H1 (cell line): ENCODE results near the gene SLC28A2. TPM values are rescaled to one million over a fixed set of nuclear protein-coding genes. Genes with fewer than 3 reads are reported as not detected.
"Not testable (repeated sequence)": the region's sequence is repeated elsewhere in the genome, so short reads cannot be mapped to it uniquely, and the experiment has no call there.

Experiments used
- CTCF ChIA-PET: fragments of 300-600 bp; sonication (Branson Sonifier 250); formaldehyde crosslinking; loops from one replicate; lab custom pipeline; 2021; ENCODE audit not compliant: partially characterized antibody; lab: Charles Lee
- POLR2A ChIA-PET: fragments of 300-600 bp; sonication (Branson Sonifier 250); formaldehyde crosslinking; loops from one replicate; lab custom pipeline; 2021; ENCODE audit warnings: inconsistent platforms; ENCODE audit not compliant: partially characterized antibody; lab: Charles Lee
- DNase-seq, 2 experiments: peaks; one replicate each; pipeline versions ENCODE4 v3.0.0 to v3.0.0-alpha.2; 2010 to 2022; ENCODE audit warnings: low spot score in 2 of 2, low read depth in 1 of 2, mixed read lengths in 1 of 2
- FAIRE-seq: peaks from 2 replicates; lab custom pipeline; 2011; peaks lifted over from hg19 to GRCh38; lab: Jason Lieb, UNC
- H2AFZ ChIP-seq: 2 replicates; pipeline ENCODE4 v1.8.1; 2012; ENCODE audit warnings: low read length, inconsistent platforms
- H2AK5ac ChIP-seq: 2 replicates; pipeline ENCODE4 v1.6.1; 2013; ENCODE audit warnings: low read depth, low read length
- H2BK120ac ChIP-seq: replicated peaks from 2 replicates; pipeline ENCODE3; 2013; ENCODE audit warnings: low read depth, low read length, inconsistent platforms
- H2BK12ac ChIP-seq: 2 replicates; pipeline ENCODE4 v1.6.1; 2013; ENCODE audit warnings: low read depth, low read length
- H2BK15ac ChIP-seq: 2 replicates; pipeline ENCODE4 v1.6.1; 2013; ENCODE audit warnings: low read length
- H2BK20ac ChIP-seq: 2 replicates; pipeline ENCODE4 v1.6.1; 2013; ENCODE audit warnings: low read length
- H2BK5ac ChIP-seq: 2 replicates; pipeline ENCODE4 v1.6.1; 2013; ENCODE audit warnings: low read depth, low read length
- H3K14ac ChIP-seq: 2 replicates; pipeline ENCODE4 v1.6.1; 2013; ENCODE audit warnings: inconsistent platforms; ENCODE audit not compliant: insufficient read length
- H3K18ac ChIP-seq: 2 replicates; pipeline ENCODE4 v1.6.1; 2013; ENCODE audit warnings: low read length; ENCODE audit errors: extremely low read depth
- H3K23ac ChIP-seq: 2 replicates; pipeline ENCODE4 v1.6.1; 2013; ENCODE audit warnings: inconsistent platforms; ENCODE audit not compliant: insufficient read length
- H3K23me2 ChIP-seq: 2 replicates; pipeline ENCODE4 v1.6.1; 2013; ENCODE audit warnings: low read depth, low read length
- H3K27ac ChIP-seq: 2 replicates; pipeline ENCODE4 v1.6.1; 2011; ENCODE audit warnings: low read depth, low read length, inconsistent platforms
- H3K27me3 ChIP-seq, 4 experiments: replicated peaks in 1 of 4; 1 replicate in 1 of 4; 2 replicates in 3 of 4; pipeline versions ENCODE4 v1.6.1 to v1.8.1; 2011 to 2013; ENCODE audit warnings: low read length in 3 of 4, mild to moderate bottlenecking in 3 of 4, inconsistent platforms in 2 of 4, mixed read lengths in 2 of 4, moderate library complexity in 1 of 4; ENCODE audit not compliant: control insufficient read depth in 3 of 4, insufficient read depth in 3 of 4; ENCODE audit errors: extremely low read depth in 1 of 4
- H3K36me3 ChIP-seq, 4 experiments: 2 replicates each; pipeline versions ENCODE4 v1.6.1 to v1.8.1; 2011 to 2013; ENCODE audit warnings: mild to moderate bottlenecking in 4 of 4, low read length in 3 of 4, moderate library complexity in 2 of 4, control low read depth in 1 of 4, inconsistent platforms in 1 of 4; ENCODE audit not compliant: insufficient read depth in 4 of 4, control insufficient read depth in 2 of 4
- H3K4ac ChIP-seq: replicated peaks from 2 replicates; pipeline ENCODE3; 2013; ENCODE audit warnings: low read length, low read depth, mixed read lengths, inconsistent platforms; ENCODE audit not compliant: insufficient read length
- H3K4me1 ChIP-seq, 4 experiments: replicated peaks in 1 of 4; 1 replicate in 1 of 4; 2 replicates in 3 of 4; pipeline versions ENCODE4 v1.6.1 to v1.8.1; 2011 to 2013; ENCODE audit warnings: low read length in 3 of 4, inconsistent platforms in 2 of 4, mixed read lengths in 1 of 4; ENCODE audit not compliant: insufficient read depth in 4 of 4, control insufficient read depth in 3 of 4
- H3K4me2 ChIP-seq, 2 experiments: 2 replicates each; pipeline versions ENCODE4 v1.6.1 to v1.8.1; 2011 to 2013; ENCODE audit warnings: low read depth in 2 of 2, low read length in 2 of 2, control low read depth in 1 of 2, inconsistent platforms in 1 of 2, mild to moderate bottlenecking in 1 of 2; ENCODE audit not compliant: insufficient read depth in 1 of 2
- H3K4me3 ChIP-seq, 4 experiments: fragments of 200-600, 300-600 bp in 1 of 4; sonication (generic), shearing (Covaris generic), sonication (Bioruptor Twin) in 1 of 4; 2 replicates each; pipeline versions ENCODE4 v1.5.1 to v1.8.1; 2011 to 2016; ENCODE audit warnings: low read length in 4 of 4, low read depth in 3 of 4, control low read depth in 2 of 4, inconsistent platforms in 2 of 4, mild to moderate bottlenecking in 2 of 4, mixed read lengths in 1 of 4, moderate library complexity in 1 of 4; ENCODE audit not compliant: insufficient read depth in 2 of 4; ENCODE audit errors: extremely low read depth in 1 of 4
- H3K56ac ChIP-seq: replicated peaks from 2 replicates; pipeline ENCODE3; 2013; ENCODE audit warnings: low read depth, mild to moderate bottlenecking, mixed read lengths, low read length, inconsistent platforms; ENCODE audit not compliant: insufficient read length
- H3K79me1 ChIP-seq: 2 replicates; pipeline ENCODE4 v1.6.1; 2013; ENCODE audit warnings: low read depth, low read length, control low read depth
- H3K79me2 ChIP-seq, 2 experiments: 2 replicates each; pipeline versions ENCODE4 v1.6.1 to v1.8.1; 2012 to 2013; ENCODE audit warnings: low read length in 2 of 2, mild to moderate bottlenecking in 2 of 2, inconsistent platforms in 1 of 2; ENCODE audit not compliant: insufficient read depth in 2 of 2, control insufficient read depth in 1 of 2
- H3K9ac ChIP-seq, 4 experiments: replicated peaks in 1 of 4; 1 replicate in 1 of 4; 2 replicates in 3 of 4; pipeline versions ENCODE4 v1.6.1 to v1.8.1; 2011 to 2013; ENCODE audit warnings: low read depth in 3 of 4, low read length in 3 of 4, control low read depth in 2 of 4, mild to moderate bottlenecking in 2 of 4, moderate library complexity in 2 of 4, inconsistent platforms in 1 of 4; ENCODE audit errors: extremely low read depth in 1 of 4
- H3K9me3 ChIP-seq, 2 experiments: 2 replicates each; pipeline versions ENCODE4 v1.6.1 to v1.8.1; 2012 to 2013; ENCODE audit warnings: mild to moderate bottlenecking in 2 of 2, moderate library complexity in 2 of 2, control low read depth in 1 of 2, inconsistent platforms in 1 of 2, low read depth in 1 of 2, low read length in 1 of 2, mixed read lengths in 1 of 2; ENCODE audit not compliant: insufficient read depth in 2 of 2
- H4K20me1 ChIP-seq, 2 experiments: replicated peaks in 1 of 2; 2 replicates each; pipeline versions ENCODE3 to v1.8.1; 2011 to 2013; ENCODE audit warnings: inconsistent platforms in 2 of 2, low read length in 2 of 2, mild to moderate bottlenecking in 1 of 2; ENCODE audit not compliant: insufficient read depth in 2 of 2, control insufficient read depth in 1 of 2
- H4K5ac ChIP-seq: 2 replicates; pipeline ENCODE4 v1.6.1; 2013; ENCODE audit warnings: low read length, low read depth, mixed read lengths, inconsistent platforms; ENCODE audit not compliant: insufficient read length
- H4K8ac ChIP-seq: 2 replicates; pipeline ENCODE4 v1.8.0; 2013; ENCODE audit warnings: mild to moderate bottlenecking, moderate library complexity, low read length, inconsistent platforms; ENCODE audit not compliant: insufficient read depth; ENCODE audit errors: extremely low read depth
- H4K91ac ChIP-seq: replicated peaks from 2 replicates; pipeline ENCODE3; 2013; ENCODE audit warnings: low read length, mixed read lengths, inconsistent platforms; ENCODE audit not compliant: insufficient read length
- YY1 ChIP-seq: IDR thresholded peaks from 2 replicates; pipeline ENCODE4 v1.6.1; 2011; ENCODE audit warnings: low read depth, mild to moderate bottlenecking, low read length
- WGBS, 2 experiments: shearing (Covaris generic) in 1 of 2; methylation state at CpG; one replicate each; pipeline versions ENCODE4 v1.1.6 to v1.1.7; 2013 to 2015; ENCODE audit warnings: low lambda C conversion rate in 2 of 2, mixed read lengths in 2 of 2, inconsistent platforms in 1 of 2, low coverage in 1 of 2, missing lambda C conversion rate in 1 of 2; ENCODE audit not compliant: insufficient replicate concordance in 2 of 2, insufficient coverage in 1 of 2, insufficient read length in 1 of 2; ENCODE audit errors: extremely low coverage in 1 of 2, missing lambda C conversion rate in 1 of 2; 5-methylcytosine and 5-hydroxymethylcytosine counted together
- polyA plus RNA-seq, 7 experiments: library from polyadenylated mRNA; depleted of rRNA in 3 of 7; stranded (reverse) in 5 of 7; unstranded in 2 of 7; fragments of >200 nt in 5 of 7; fragments of 200-250 nt in 2 of 7; gene quantifications; 1 replicate in 5 of 7; 2 replicates in 1 of 7; 4 replicates in 1 of 7; pipeline versions ENCODE4 v1.2.1 to v1.2.3, GENCODE V29; 2011 to 2013; ENCODE audit warnings: missing spikeins in 2 of 7, mixed read lengths in 2 of 7
- total RNA-seq: library from RNA; stranded (reverse); fragmentation: NEBNext Ultra II Directional; extraction: Animal tissue kit (Norgen Biotek cat#: 25700); gene quantifications from 2 replicates; pipeline ENCODE4 v1.2.1, GENCODE V29; 2021

SLC28A2 gene
- total and polyA plus RNA-seq, 2 of the 8 experiments (the other 6 are each of a cell fraction or from before 2014, with no cell fraction given) = 0.11 TPM; not detected in 1

- TF ChIP-seq YY1 = no peak
Measured at GRCh38 chr15:45254405-45254804, 2.4 kb downstream of the SLC28A2 start (continued).

- H3K79me2 ChIP-seq, H2AFZ ChIP-seq, H4K5ac ChIP-seq, H2BK5ac ChIP-seq, H2BK120ac ChIP-seq, H3K27ac ChIP-seq, H3K36me3 ChIP-seq, H4K20me1 ChIP-seq, H4K91ac ChIP-seq, H3K4me2 ChIP-seq, FAIRE-seq, H3K4ac ChIP-seq, H3K56ac ChIP-seq, H3K79me1 ChIP-seq, POLR2A ChIA-PET, H3K4me1 ChIP-seq, H3K9ac ChIP-seq, H3K14ac ChIP-seq, H2AK5ac ChIP-seq, H3K23me2 ChIP-seq, H2BK20ac ChIP-seq, H3K9me3 ChIP-seq, H4K8ac ChIP-seq, H2BK15ac ChIP-seq, H3K27me3 ChIP-seq, H2BK12ac ChIP-seq, H3K23ac ChIP-seq, H3K18ac ChIP-seq, DNase-seq, H3K4me3 ChIP-seq: not testable (repeated sequence)
- CTCF ChIA-PET = interaction anchor here (1.2 to 4.4 kb wide), 12 partner anchors 7 to 75 kb away, joined by 3 to 32 read pairs (median 13); no protein-coding TSS in a partner anchor
- 54% methylated on average over 5 of the region's 6 CpGs; no CpG with 5 or more reads in 1 of the 2 experiments for WGBS, 2 experiments
Measured at GRCh38 chr15:45254824-45255223, 2.8 kb downstream of the SLC28A2 start.
